Measurements from ENCODE around the gene SMAD9.
"Not testable (repeated sequence)": the region's sequence is repeated elsewhere in the genome, so short reads cannot be mapped to it uniquely, and the experiment has no call there.

The SMAD9 gene

DNA sequence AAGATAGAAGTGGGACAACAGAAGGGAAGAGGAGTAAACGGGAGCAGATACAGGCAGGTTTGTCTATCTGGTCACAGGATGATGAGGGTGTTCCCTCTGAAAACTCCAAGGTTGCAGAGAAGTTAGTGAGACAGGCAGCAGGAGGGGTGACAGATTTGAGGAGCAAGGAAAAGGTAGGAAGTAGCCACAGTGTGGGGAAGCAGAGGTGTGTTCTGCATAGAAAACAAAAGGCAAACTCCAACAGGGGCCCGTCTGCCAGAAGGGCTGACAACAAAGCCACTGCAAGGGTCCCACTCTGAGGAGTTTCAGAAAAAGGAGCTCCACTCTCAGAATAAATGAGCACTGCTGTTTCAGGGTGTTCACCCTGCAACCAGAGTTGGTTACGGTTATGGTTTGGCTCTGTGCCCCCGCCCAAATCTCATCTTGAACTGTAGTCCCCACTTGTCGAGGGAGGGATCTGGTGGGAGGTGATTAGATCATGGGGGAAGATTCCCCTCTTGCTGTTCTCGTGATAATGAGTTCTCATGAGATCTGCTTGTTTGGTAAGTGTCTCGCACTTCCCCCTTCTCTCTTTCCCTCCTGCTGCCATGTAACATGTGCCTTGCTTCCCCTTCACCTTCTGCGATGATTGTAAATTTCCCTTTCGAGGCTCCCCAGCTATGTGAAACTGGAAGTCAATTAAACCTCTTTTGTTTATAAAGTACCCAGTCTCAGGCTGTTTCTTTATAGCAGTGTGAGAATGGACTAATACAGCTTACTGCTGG, 32.1 kb downstream of the SMAD9 start:
- H3K36me3 ChIP-seq (ENCODE audit: insufficient read depth), result no peaks in the 10 kb centered on the region
- H3K9ac ChIP-seq, result peak overlapping the region; percentile 30; the same call in 1 of the 2 replicates
- H3K79me2 ChIP-seq (ENCODE audit: insufficient read depth, low read depth), result no peaks in the 10 kb centered on the region
- no peak overlapping the region for H3K4me3 ChIP-seq (IDR thresholded peaks at IDR 0.05; ENCODE audit: insufficient read depth, low read depth, low read length)
- no peaks in the 10 kb centered on the region for H3K27me3 ChIP-seq (ENCODE audit: insufficient read depth, low read depth)
- peak overlapping the region; percentile 51; the same call in 1 of the 2 replicates for H3K27ac ChIP-seq
- H4K20me1 ChIP-seq (ENCODE audit: insufficient read depth), result no peaks in the 10 kb centered on the region
- H3K4me1 ChIP-seq (ENCODE audit: low read depth, poor library complexity, severe bottlenecking), result peaks cover 18% of the 10 kb centered on the region
- peak overlapping the region; percentile 66 for H2AFZ ChIP-seq (ENCODE audit: low read depth)
- TF ChIP-seq, protein P1, sequence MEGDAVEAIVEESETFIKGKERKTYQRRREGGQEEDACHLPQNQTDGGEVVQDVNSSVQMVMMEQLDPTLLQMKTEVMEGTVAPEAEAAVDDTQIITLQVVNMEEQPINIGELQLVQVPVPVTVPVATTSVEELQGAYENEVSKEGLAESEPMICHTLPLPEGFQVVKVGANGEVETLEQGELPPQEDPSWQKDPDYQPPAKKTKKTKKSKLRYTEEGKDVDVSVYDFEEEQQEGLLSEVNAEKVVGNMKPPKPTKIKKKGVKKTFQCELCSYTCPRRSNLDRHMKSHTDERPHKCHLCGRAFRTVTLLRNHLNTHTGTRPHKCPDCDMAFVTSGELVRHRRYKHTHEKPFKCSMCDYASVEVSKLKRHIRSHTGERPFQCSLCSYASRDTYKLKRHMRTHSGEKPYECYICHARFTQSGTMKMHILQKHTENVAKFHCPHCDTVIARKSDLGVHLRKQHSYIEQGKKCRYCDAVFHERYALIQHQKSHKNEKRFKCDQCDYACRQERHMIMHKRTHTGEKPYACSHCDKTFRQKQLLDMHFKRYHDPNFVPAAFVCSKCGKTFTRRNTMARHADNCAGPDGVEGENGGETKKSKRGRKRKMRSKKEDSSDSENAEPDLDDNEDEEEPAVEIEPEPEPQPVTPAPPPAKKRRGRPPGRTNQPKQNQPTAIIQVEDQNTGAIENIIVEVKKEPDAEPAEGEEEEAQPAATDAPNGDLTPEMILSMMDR (conservative IDR thresholded peaks at IDR 0.05; ENCODE audit: low read depth, low read length), result no peak
- peak overlapping the region; percentile 93 for H3K4me2 ChIP-seq

DNA sequence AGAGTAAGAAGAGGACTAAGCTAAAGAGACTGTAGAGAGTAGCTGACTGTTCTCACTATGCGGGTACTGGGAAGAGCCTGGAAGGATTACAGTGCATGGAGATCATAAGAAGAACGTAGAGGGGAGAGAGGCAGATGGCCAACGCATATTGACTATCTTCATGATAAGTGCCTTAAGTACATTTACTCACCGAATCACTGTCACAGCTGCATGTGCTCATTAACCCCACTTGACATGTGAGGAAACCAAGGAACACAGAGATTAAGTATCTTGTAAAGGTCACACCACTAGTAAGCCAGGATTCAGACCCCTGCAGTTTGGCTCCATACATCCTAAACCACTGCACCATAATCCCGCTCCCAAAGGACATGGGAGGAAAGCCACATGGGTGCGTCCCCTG, 34.1 kb downstream of the SMAD9 start:
- H3K79me2 ChIP-seq (ENCODE audit: insufficient read depth, low read depth), result no peaks in the 10 kb centered on the region
- no peaks in the 10 kb centered on the region for H4K20me1 ChIP-seq (ENCODE audit: insufficient read depth)
- H3K4me1 ChIP-seq (ENCODE audit: low read depth, poor library complexity, severe bottlenecking), result peaks cover 18% of the 10 kb centered on the region
- H3K4me2 ChIP-seq, result no peak overlapping the region
- no peaks in the 10 kb centered on the region for H3K27me3 ChIP-seq (ENCODE audit: insufficient read depth, low read depth)
- no peak overlapping the region for H2AFZ ChIP-seq (ENCODE audit: low read depth)
- no peak overlapping the region for H3K9ac ChIP-seq
- H3K36me3 ChIP-seq (ENCODE audit: insufficient read depth), result no peaks in the 10 kb centered on the region
- TF ChIP-seq, protein P1 (conservative IDR thresholded peaks at IDR 0.05; ENCODE audit: low read depth, low read length), result no peak
- no peak overlapping the region for H3K27ac ChIP-seq
- no peak overlapping the region for H3K4me3 ChIP-seq (IDR thresholded peaks at IDR 0.05; ENCODE audit: insufficient read depth, low read depth, low read length)

DNA sequence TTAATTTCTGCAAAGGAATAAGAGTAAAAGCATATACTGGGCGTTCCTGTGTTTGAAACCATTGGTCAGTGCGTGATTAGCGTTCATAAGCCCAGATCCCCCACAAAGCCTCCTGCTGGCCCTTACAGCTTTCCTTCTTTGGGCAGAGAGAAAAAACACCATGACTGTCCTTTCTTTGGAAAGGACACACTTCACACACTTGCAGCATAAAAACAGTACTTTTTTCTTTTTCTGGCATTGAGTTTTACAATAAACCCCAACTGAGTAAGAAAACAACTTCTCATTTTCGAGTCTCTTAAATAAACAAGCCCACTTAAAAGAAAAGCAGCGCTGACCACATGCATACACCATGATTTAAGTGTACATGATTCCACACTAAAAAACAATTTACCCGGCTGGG, 35.8 kb downstream of the SMAD9 start:
- Histone ChIP-seq H3K27me3 (ENCODE audit: insufficient read depth, low read depth) (no peaks in the 10 kb centered on the region), H3K36me3 (ENCODE audit: insufficient read depth) (no peaks in the 10 kb centered on the region), H3K79me2 (ENCODE audit: insufficient read depth, low read depth) (no peaks in the 10 kb centered on the region), H3K27ac (no peak overlapping the region), H3K4me3 (IDR thresholded peaks at IDR 0.05; ENCODE audit: insufficient read depth, low read depth, low read length) (no peak overlapping the region), H2AFZ (ENCODE audit: low read depth) (no peak overlapping the region), H3K4me1 (ENCODE audit: low read depth, poor library complexity, severe bottlenecking) (peaks cover 18% of the 10 kb centered on the region), H3K9ac (no peak overlapping the region), H3K4me2 (no peak overlapping the region), H4K20me1 (ENCODE audit: insufficient read depth) (no peaks in the 10 kb centered on the region)
- TF ChIP-seq, protein P1 (conservative IDR thresholded peaks at IDR 0.05; ENCODE audit: low read depth, low read length), result no peak

DNA sequence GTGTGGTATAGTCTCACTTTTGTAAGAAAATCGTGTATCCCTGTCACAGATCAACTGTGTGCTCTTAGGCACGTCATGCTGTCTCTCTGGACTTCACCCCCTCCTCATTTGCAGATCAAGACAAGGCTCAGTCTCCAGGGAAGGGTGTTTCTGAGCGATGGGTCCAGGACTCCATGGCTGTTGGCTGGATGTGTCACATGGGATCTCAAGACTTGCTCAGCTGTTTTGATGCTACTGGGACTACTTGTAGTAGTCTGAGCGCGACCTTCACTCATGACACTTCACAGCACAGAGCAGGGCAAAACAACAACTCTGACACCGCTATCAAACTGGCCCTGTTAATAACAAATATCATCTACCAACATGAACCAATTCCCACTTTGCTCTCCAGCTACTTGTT, 36.2 kb downstream of the SMAD9 start:
- Histone ChIP-seq H3K4me3 (IDR thresholded peaks at IDR 0.05; ENCODE audit: insufficient read depth, low read depth, low read length) (no peak overlapping the region), H3K27ac (no peak overlapping the region), H4K20me1 (ENCODE audit: insufficient read depth) (no peaks in the 10 kb centered on the region), H3K79me2 (ENCODE audit: insufficient read depth, low read depth) (no peaks in the 10 kb centered on the region), H3K27me3 (ENCODE audit: insufficient read depth, low read depth) (no peaks in the 10 kb centered on the region), H3K9ac (no peak overlapping the region), H3K4me2 (no peak overlapping the region), H3K4me1 (ENCODE audit: low read depth, poor library complexity, severe bottlenecking) (peaks cover 16% of the 10 kb centered on the region), H2AFZ (ENCODE audit: low read depth) (no peak overlapping the region), H3K36me3 (ENCODE audit: insufficient read depth) (no peaks in the 10 kb centered on the region)
- TF ChIP-seq, protein P1 (conservative IDR thresholded peaks at IDR 0.05; ENCODE audit: low read depth, low read length), result no peak

DNA sequence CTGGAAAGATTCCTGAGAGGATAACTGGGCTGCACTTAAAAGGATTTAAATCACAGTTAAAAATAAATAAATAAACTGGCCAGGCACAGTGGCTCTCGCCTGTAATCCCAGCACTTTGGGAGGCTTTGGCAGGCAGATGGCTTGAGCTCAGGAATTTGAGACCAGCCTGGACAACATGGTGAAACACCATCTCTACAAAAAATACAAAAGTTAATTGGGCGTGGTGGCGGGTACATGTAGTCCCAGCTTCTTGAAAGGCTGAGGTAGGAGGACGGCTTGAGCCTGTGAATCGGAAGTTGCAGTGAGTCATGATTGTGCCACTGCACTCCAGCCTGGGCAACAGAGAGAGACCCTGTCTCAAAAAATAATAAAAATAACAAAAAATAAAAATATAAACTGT, 36.6 kb downstream of the SMAD9 start:
- not testable (repeated sequence) for H2AFZ ChIP-seq (ENCODE audit: low read depth); H4K20me1 ChIP-seq (ENCODE audit: insufficient read depth); H3K4me2 ChIP-seq; H3K4me3 ChIP-seq (IDR thresholded peaks at IDR 0.05; ENCODE audit: insufficient read depth, low read depth, low read length); H3K36me3 ChIP-seq (ENCODE audit: insufficient read depth); H3K9ac ChIP-seq; H3K79me2 ChIP-seq (ENCODE audit: insufficient read depth, low read depth); H3K27ac ChIP-seq; H3K27me3 ChIP-seq (ENCODE audit: insufficient read depth, low read depth)
- peaks cover 11% of the 10 kb centered on the region for H3K4me1 ChIP-seq (ENCODE audit: low read depth, poor library complexity, severe bottlenecking)
